Neural progenitor cell (in vitro differentiated cells): ENCODE data around the gene CCT3.

Source experiments
- EZH2 ChIP-seq: fragments of 200-600 bp; sonication (generic); IDR thresholded peaks from 2 replicates; pipeline ENCODE4 v1.6.1; 2017; ENCODE audit warnings: antibody characterized with exemption, mild to moderate bottlenecking, moderate library complexity
- EZH2phosphoT487 ChIP-seq: fragments of 200-600 bp; sonication (generic); IDR thresholded peaks from 2 replicates; pipeline ENCODE4 v1.6.1; 2017; ENCODE audit warnings: antibody characterized with exemption
- TF ChIP-seq, protein P1 (sequence below): fragments of 200-600 bp; sonication (generic); IDR thresholded peaks from 2 replicates; pipeline ENCODE4 v1.5.1; 2017; ENCODE audit warnings: antibody characterized with exemption, mild to moderate bottlenecking

DNA sequence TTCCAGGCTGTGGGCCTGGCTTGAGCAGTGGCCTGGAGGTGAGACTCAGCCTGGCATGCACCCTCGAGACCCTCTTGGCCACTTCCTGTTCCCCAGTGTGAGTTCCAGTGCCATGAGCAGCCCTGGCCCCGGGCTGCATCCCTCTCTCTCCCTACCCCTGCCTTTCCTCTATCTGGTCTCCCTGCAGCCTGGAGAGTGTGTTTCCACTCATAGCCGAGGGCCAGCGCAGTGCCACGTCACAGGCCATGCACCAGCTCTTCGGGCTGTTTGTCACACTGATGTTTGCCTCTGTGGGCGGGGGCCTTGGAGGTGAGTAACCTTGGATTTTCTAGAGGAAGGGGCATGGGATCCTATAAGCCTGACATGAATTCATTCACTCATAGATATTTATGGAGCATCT, 44.5 kb upstream of the CCT3 start:
- TF ChIP-seq, protein P1, sequence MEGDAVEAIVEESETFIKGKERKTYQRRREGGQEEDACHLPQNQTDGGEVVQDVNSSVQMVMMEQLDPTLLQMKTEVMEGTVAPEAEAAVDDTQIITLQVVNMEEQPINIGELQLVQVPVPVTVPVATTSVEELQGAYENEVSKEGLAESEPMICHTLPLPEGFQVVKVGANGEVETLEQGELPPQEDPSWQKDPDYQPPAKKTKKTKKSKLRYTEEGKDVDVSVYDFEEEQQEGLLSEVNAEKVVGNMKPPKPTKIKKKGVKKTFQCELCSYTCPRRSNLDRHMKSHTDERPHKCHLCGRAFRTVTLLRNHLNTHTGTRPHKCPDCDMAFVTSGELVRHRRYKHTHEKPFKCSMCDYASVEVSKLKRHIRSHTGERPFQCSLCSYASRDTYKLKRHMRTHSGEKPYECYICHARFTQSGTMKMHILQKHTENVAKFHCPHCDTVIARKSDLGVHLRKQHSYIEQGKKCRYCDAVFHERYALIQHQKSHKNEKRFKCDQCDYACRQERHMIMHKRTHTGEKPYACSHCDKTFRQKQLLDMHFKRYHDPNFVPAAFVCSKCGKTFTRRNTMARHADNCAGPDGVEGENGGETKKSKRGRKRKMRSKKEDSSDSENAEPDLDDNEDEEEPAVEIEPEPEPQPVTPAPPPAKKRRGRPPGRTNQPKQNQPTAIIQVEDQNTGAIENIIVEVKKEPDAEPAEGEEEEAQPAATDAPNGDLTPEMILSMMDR: no peak
- TF ChIP-seq EZH2: no peak
- no peak for TF ChIP-seq EZH2phosphoT487
